ENCODE results near the gene SPG11.
"Not testable (repeated sequence)": the region's sequence is repeated elsewhere in the genome, so short reads cannot be mapped to it uniquely, and the experiment has no call there.

SPG11 gene

GRCh38 chr15:44694416-44694815 is 31.0 kb upstream of the SPG11 start:
- no peaks in the 10 kb centered on the region for H4K20me1 ChIP-seq (ENCODE audit: low read depth, low read length)
- no peak overlapping the region for H2AFZ ChIP-seq (ENCODE audit: low read depth, low read length, severe bottlenecking)
- H3K9ac ChIP-seq (ENCODE audit: low read length) = no peak overlapping the region
- no peaks in the 10 kb centered on the region for H3K27me3 ChIP-seq (ENCODE audit: low read length)
- H3K4me2 ChIP-seq (ENCODE audit: low read depth, low read length, poor library complexity, severe bottlenecking) = no peak overlapping the region
- H3K9me3 ChIP-seq (ENCODE audit: insufficient read depth, low read length) = no peaks in the 10 kb centered on the region
- TF ChIP-seq EZH2phosphoT487 (conservative IDR thresholded peaks at IDR 0.05; ENCODE audit: low read length) (no peak), CTCF (IDR thresholded peaks at IDR 0.05; ENCODE audit: insufficient read depth, low read length, poor library complexity, severe bottlenecking) (no peak)
- no peaks in the 10 kb centered on the region for H3K36me3 ChIP-seq (ENCODE audit: low read length)
- no peaks in the 10 kb centered on the region for H3K79me2 ChIP-seq (ENCODE audit: insufficient read depth, low read length)
- H3K9me2 ChIP-seq (replicated peaks; ENCODE audit: insufficient read depth, low read length) = no peaks in the 10 kb centered on the region
- H3K4me3 ChIP-seq (ENCODE audit: insufficient read depth, low read length, poor library complexity, severe bottlenecking) = no peak overlapping the region
- no peak overlapping the region for H3K27ac ChIP-seq (ENCODE audit: low read depth, low read length)
- no peaks in the 10 kb centered on the region for H3F3A ChIP-seq (ENCODE audit: insufficient read depth)

- Histone ChIP-seq H2AFZ (ENCODE audit: low read depth, low read length, severe bottlenecking) (no peak overlapping the region), H3K36me3 (ENCODE audit: low read length) (no peaks in the 10 kb centered on the region), H3K4me3 (ENCODE audit: insufficient read depth, low read length, poor library complexity, severe bottlenecking) (no peak overlapping the region), H3K4me2 (ENCODE audit: low read depth, low read length, poor library complexity, severe bottlenecking) (no peak overlapping the region), H3K27ac (ENCODE audit: low read depth, low read length) (no peak overlapping the region), H3K79me2 (ENCODE audit: insufficient read depth, low read length) (no peaks in the 10 kb centered on the region), H3K9me3 (ENCODE audit: insufficient read depth, low read length) (no peaks in the 10 kb centered on the region), H3F3A (ENCODE audit: insufficient read depth) (no peaks in the 10 kb centered on the region), H3K27me3 (ENCODE audit: low read length) (no peaks in the 10 kb centered on the region), H3K9ac (ENCODE audit: low read length) (no peak overlapping the region), H4K20me1 (ENCODE audit: low read depth, low read length) (no peaks in the 10 kb centered on the region), H3K9me2 (replicated peaks; ENCODE audit: insufficient read depth, low read length) (no peaks in the 10 kb centered on the region)
- no peak for TF ChIP-seq CTCF (IDR thresholded peaks at IDR 0.05; ENCODE audit: insufficient read depth, low read length, poor library complexity, severe bottlenecking)
- TF ChIP-seq EZH2phosphoT487 (conservative IDR thresholded peaks at IDR 0.05; ENCODE audit: low read length) = no peak
Measured at GRCh38 chr15:44692659-44693058, 29.2 kb upstream of the SPG11 start.

- not testable (repeated sequence) for H3K9me3 ChIP-seq (ENCODE audit: insufficient read depth, low read length); H3K4me2 ChIP-seq (ENCODE audit: low read depth, low read length, poor library complexity, severe bottlenecking); H3K4me3 ChIP-seq (ENCODE audit: insufficient read depth, low read length, poor library complexity, severe bottlenecking); H3K36me3 ChIP-seq (ENCODE audit: low read length); H3K27ac ChIP-seq (ENCODE audit: low read depth, low read length); H2AFZ ChIP-seq (ENCODE audit: low read depth, low read length, severe bottlenecking); H3K9me2 ChIP-seq (replicated peaks; ENCODE audit: insufficient read depth, low read length); H4K20me1 ChIP-seq (ENCODE audit: low read depth, low read length); H3K79me2 ChIP-seq (ENCODE audit: insufficient read depth, low read length); H3K27me3 ChIP-seq (ENCODE audit: low read length); H3F3A ChIP-seq (ENCODE audit: insufficient read depth); H3K9ac ChIP-seq (ENCODE audit: low read length)
Measured at GRCh38 chr15:44690245-44690644, 26.8 kb upstream of the SPG11 start.

- H3K9me3 ChIP-seq (ENCODE audit: insufficient read depth, low read length); H3K27me3 ChIP-seq (ENCODE audit: low read length); H3K4me3 ChIP-seq (ENCODE audit: insufficient read depth, low read length, poor library complexity, severe bottlenecking); H3F3A ChIP-seq (ENCODE audit: insufficient read depth); H3K79me2 ChIP-seq (ENCODE audit: insufficient read depth, low read length); H3K9me2 ChIP-seq (replicated peaks; ENCODE audit: insufficient read depth, low read length); H3K4me2 ChIP-seq (ENCODE audit: low read depth, low read length, poor library complexity, severe bottlenecking); H3K36me3 ChIP-seq (ENCODE audit: low read length); H3K27ac ChIP-seq (ENCODE audit: low read depth, low read length); H2AFZ ChIP-seq (ENCODE audit: low read depth, low read length, severe bottlenecking); H4K20me1 ChIP-seq (ENCODE audit: low read depth, low read length); H3K9ac ChIP-seq (ENCODE audit: low read length): not testable (repeated sequence)
Measured at GRCh38 chr15:44689318-44689717, 25.9 kb upstream of the SPG11 start.

GRCh38 chr15:44682809-44683682 is 19.6 kb upstream of the SPG11 start:
- not testable (repeated sequence) for H3K27me3 ChIP-seq (ENCODE audit: low read length); H3K9me2 ChIP-seq (replicated peaks; ENCODE audit: insufficient read depth, low read length); H3K79me2 ChIP-seq (ENCODE audit: insufficient read depth, low read length); H3K9me3 ChIP-seq (ENCODE audit: insufficient read depth, low read length); H3F3A ChIP-seq (ENCODE audit: insufficient read depth); H2AFZ ChIP-seq (ENCODE audit: low read depth, low read length, severe bottlenecking); H3K9ac ChIP-seq (ENCODE audit: low read length); H4K20me1 ChIP-seq (ENCODE audit: low read depth, low read length); H3K36me3 ChIP-seq (ENCODE audit: low read length); H3K4me3 ChIP-seq (ENCODE audit: insufficient read depth, low read length, poor library complexity, severe bottlenecking); H3K4me2 ChIP-seq (ENCODE audit: low read depth, low read length, poor library complexity, severe bottlenecking); H3K27ac ChIP-seq (ENCODE audit: low read depth, low read length)
